Activated T-cell treated with anti-CD3 and anti-CD28 coated beads for 4 hours (primary cell): ENCODE data around the gene RIMKLB.

ENCODE experiments used
- DNase-seq: peaks from one replicate; pipeline ENCODE4 v3.0.0-alpha.2; 2020

Gene RIMKLB, protein sequence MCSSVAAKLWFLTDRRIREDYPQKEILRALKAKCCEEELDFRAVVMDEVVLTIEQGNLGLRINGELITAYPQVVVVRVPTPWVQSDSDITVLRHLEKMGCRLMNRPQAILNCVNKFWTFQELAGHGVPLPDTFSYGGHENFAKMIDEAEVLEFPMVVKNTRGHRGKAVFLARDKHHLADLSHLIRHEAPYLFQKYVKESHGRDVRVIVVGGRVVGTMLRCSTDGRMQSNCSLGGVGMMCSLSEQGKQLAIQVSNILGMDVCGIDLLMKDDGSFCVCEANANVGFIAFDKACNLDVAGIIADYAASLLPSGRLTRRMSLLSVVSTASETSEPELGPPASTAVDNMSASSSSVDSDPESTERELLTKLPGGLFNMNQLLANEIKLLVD

DNA sequence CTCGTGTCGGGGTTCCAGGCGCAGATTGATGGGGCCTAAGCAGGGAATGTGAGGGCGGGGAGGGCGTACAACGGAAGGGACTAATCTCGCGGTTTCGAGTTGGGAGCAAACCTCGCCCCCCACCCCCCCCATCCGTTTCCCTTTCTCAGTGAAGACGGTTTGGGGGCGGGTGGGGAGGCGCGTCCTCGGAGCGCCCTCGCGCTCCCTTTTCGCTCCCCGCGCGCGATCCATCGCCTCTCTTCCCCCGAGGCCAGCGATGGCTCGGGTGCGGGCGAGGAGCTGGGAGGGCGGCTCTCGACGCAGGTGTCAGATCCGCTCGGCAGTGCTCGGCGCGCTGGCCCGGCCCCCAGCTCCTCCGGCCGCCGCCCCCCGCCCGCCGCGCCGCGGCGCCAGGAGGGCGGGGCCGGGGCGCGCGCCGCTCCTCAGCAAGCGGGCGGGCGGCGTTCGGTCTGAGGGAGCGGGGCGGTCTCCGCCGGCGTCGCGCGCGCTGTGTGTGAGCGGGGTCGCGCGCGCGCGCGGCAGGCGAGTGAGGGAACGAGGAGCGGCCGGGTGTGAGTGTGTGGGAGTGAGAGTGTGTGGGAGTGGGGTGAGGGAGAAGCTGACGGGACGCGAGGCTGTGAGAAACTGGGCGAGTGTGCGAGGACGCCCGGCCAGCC, at the start of gene RIMKLB:
TSS of gene RIMKLB (plus strand) at position 516 of the 656 bp plus-strand sequence. CDS start 15,876 bp downstream, outside the sequence.
- peak; percentile 86 for DNase-seq

DNA sequence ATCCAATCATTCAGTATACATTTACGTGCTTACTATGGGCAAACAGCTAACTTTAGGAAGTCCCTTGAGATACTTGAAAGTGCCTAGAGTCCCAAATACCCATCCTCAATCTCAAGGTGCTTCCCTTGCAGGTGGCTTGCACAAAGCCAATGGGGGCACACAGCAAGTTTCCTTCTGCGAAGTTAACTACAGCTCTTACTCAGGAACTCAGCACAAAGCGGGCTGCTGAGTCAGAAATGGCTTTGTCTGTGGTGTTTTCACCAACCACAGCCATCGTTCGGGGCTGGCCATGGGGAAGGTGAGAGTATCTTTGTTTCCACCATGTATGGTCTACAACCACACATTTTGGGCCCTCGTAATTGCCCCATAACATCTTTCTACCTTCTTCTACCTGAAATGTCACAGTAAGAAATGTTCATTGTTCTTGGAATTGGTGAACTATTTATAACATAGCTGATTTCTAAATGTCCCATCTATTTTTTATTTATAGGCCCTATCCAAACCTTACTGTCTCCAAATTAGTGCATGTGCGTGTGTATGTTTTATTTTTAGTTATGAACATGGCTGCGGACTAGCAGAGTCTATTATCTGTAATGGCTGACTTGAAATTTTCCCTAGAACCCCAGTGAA, 49.1 kb upstream of the RIMKLB start:
- peak; percentile 7 for DNase-seq

DNA sequence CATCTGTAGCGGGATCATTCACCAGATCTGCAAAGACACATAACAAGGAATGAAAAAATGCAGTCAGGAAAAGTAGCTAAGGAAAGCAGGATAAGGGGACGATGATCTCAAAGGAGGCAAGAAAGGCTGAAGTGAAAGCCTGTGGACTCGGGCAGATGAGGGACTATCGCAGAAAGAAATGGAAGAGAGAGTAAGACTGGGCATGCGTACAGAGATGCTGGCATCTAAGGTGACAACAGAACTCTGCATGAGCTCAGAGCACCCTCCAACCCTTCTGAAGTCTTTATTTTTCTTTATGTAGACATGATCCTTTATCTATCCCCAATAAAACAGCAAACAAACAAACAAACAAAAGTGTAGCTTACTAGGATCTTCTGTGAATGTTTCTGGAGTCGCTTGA, 42.4 kb upstream of the RIMKLB start:
- DNase-seq = no peak

DNA sequence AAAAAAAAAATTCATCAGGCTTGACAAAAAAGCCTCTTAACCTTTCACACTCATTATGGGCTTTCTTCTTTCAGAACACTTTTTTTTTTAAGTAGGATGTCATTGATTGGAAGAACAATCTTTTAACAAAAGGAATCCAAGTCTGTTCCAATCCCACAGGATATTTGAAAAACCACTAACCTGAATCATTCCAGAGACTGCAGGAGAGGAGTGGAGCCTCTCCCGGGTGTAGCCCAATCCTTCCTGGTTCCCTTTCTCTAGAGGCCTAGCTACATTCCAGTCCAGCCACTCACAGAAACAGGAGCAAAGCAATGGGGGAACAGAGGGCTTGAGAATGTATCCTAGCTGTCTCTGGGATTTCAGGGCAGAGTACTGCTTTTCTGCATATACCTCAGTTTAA, 39.4 kb upstream of the RIMKLB start:
- no peak for DNase-seq

DNA sequence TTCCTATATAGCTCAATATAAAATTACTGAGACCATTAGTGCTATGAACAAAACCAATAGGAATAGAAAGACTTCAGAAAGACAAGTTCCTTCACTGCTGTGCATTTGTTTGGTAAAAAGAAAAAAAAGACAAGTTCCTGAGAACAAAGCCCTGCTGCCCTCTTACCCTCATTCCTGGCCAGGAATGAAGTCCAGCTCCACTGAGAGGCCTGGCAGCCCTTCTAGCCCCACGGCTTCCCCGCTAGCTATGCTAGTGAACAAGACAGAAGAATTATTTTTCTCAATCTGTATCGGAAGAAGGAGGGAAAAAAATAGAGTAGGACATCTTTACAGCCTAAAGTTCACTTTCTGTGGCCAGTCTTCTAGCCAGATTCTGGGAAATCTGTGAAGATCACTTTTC, 36.8 kb upstream of the RIMKLB start:
- no peak for DNase-seq

DNA sequence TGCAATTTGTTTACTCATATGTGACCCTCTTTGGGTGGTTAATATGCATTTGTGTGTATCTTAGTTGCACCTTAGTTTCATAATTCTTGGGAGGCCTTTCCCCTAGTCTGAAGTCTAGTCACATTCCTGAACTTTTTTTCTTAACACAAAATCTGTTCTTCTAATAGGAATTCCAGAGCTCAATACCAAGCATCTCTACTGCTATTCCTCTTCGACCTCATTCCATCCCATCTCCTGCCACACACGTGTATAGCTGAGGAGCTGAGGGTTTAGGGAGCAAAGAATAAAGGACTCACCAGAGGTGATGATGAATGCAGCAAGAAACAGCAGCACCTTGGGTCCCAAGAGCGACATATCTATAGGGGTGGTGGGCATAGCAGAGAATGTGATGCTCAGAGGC, 36.0 kb upstream of the RIMKLB start:
- DNase-seq = no peak

DNA sequence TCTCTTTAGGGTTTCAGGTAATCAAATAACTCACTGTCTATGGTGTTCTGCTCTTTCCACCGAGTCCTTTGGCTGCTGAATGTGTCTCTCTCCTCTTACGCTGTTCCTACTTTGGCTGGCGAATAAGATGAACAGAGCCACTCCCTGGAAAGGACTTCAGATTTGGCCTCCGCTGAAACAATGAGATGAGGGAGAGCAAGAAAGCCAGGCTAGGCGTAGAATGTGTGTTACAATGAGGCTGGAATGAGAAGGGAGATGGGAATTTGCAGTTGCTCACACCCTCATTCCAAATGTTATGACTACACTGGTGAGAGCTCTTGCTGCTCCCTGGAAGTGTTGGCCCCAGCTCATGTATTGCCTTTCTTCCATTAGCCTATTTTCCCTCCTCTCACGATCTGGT, 35.2 kb upstream of the RIMKLB start, which contains the start of gene MFAP5:
TSS of gene MFAP5 (minus strand) at position 234 of the 400 bp plus-strand sequence. CDS start 722 bp downstream, outside the sequence.
- no peak for DNase-seq

DNA sequence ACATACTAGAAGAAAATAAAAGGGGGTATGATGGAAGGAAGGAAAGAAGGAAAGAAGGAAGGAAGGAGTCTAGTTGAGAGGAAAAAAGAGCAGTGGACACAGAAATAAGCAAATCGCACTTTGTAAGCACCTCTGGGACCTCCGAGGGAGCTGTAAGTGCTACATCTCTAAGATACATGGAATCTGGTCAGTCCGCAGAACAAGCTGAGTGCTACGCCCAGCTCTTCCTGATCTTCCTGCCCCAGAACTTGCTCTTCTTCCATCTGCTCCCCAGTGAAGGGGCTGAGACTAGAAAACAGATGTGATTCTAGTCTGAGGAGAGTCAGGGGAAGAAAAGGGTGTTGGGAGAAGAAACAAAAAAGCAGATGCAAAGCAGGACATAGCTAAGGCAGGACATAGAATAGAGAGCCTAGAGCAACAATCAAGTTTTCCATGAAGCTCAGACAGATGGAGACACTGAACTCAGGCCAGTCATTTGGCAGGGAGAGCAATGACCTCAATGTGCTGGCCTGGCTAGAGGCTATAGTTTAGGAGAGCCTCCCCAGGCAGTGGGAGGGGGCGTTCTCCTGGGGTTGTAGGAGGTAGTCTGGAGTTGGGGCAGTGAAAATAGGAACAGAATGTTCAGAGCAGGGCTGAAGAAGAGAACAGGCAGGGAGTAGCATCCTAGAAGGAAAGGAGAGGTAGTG, 33.4 kb upstream of the RIMKLB start:
- no peak for DNase-seq

DNA sequence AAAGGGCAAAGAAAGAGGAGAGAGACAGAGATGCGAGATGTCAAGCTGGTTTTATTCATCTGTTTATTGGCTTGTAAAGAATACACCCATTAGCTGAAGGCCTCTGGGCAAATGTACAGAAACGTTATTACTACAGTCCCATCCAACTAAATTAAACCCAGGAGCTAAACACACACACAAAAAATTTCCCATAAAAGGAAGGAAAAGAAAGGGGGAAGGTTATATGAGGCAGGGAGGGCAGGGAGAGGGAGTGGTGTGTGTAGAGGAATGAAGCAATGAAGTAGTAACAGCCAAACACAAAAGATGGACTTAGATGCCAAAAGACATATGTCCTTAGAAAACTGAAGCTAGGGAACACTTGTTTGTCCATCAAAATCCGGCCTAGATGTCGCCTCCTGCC, 32.0 kb upstream of the RIMKLB start:
- no peak for DNase-seq

DNA sequence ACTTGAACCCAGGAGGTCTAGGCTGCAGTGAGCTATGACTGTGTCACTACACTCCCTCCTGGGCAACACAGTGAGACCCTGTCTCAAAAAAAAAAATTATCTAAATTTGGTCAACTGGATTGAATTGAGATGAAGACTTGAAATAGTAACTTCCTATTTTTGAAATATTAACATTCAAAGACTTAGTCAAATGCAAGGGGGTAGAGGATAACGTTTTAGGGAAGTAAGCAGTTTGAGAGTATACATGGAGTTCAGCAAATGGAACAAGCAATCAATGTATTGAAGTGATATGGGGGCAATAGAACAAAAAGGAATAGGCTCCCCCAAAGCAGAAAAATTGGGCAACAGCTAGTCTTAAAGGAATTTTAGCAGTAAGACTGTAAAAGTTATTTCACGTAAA, 30.5 kb upstream of the RIMKLB start:
- no peak for DNase-seq

DNA sequence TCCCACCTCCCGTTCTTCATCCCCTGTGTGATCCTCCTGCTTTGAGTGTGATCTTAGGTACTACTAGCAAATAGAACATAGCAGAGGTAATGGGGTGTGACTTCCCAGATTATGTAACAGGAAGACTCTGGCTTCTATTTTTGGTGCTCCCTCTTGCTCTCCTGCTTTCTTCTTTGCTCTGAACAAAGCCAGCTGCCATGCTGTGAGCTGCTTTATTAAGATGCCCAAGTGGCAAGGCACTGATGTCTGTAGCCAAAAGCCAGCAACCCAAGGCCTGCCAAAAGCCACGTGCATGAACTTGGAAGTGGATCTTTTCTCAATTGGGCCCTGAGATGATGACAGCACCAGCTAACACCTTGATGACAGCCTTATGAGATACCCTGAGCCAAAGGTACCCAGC, 29.4 kb upstream of the RIMKLB start:
- DNase-seq = no peak

DNA sequence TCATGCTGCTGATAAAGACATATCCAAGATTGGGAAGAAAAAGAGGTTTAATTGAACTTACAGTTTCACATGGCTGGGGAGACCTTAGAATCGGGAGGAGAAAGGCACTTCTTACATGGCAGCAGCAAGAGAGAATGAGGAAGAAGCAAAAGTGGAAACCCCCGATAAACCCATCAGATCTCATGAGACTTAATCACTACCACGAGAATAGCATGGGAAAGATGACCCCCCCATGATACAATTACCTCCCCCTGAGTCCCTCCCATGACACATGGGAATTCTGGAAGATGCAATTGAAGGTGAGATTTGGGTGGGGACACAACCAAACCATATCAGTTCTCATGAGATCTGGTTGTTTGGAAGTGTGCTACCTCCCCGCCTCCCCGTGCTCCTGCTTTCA, 25.4 kb upstream of the RIMKLB start:
- DNase-seq = no peak

DNA sequence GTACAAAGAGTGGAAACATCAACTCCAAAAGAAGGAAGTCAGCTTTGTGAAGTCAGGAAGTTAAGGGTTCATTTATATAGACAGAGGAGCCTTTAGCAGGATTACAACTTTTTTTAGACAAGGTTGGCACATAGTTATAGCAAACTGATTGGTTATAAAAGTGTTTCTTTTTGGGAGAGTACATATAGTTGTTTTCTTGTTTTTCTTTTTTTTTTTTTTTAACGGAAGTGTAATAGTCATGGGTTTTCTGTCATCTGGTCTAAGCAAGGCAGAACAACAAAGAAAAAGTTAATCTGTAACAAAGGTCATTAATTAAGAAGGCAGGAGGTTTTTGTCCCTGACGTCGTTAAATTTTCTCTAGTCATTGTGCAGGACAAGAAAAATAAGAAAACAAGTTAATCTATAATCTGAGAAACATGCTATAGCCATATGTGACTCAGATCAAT, 22.2 kb upstream of the RIMKLB start:
- no peak for DNase-seq

DNA sequence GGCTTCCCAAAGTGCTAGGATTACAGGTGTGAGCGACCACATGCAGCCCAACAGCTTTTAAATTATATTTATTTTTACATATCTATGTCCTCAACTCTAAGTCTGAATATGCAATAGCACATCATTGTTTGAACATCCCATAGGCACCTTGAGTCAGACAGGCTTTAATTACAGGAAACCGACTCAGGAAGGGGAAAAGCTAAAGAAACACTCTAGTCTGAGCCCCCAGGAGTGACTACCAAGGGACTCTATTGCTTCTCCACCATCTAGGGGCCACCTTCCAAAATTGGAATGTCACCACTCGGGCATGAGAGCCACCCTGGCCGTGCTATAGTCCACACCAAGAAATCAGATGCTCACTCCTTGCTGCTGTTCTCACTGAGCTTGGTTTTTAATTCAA, 21.1 kb upstream of the RIMKLB start:
- DNase-seq = no peak

DNA sequence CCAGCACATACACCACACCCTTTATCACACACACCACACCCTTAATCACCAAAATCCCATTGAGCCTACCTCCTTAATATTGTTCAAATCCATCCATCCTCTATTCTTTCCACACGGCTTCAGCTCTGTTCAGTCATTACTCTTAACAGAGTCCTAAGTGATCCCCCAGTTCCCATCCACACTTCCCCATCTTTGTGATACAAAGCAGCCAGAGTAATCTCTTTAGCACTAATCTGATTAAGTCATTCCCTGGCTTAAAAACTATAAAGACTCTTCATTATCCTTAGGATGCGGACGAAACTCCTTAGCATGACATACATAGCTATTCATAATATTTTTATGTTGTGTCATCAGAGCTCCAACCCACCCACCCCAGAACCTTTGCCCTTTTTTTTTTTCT, 20.4 kb upstream of the RIMKLB start:
- no peak for DNase-seq

DNA sequence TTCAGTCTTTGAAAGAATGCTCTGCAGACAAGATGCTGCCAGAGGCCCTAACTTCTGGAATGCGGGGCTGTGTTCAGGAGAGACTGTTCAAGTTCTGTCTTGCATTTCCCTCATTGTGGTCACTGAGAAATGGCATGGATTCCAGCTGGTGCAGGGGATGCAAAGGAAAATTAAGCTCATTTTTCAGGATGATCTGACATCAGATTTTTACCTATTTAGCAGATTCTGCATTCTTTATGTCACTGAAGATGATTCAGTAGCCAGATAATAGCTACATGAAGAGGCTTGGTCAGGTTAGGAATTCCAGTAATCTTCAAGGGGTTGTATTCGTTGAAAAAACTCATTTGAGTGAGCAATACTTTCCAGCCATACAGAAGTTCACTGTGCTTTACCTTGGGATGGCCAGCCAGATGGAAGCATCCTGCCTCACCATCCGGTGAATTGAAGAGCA, 19.1 kb upstream of the RIMKLB start:
- no peak for DNase-seq

DNA sequence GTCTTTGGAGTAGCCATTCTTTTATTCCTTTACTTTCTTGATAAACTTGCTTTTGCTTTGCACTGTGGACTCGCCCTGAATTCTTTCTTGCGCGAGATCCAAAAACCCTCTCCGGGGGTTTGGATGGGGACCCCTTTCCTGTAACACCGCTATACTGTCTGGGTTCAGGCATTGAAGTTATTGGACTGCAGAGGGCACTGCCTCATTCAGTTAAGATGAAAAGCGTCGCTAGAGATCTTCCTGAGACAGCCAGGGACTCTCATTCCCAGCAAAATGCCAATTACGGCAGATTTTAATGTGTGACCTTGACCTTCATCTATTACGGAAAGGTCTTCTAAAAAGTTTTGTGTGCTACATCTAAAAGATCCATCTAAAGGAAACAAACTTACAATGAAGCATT, 17.3 kb upstream of the RIMKLB start:
- no peak for DNase-seq

DNA sequence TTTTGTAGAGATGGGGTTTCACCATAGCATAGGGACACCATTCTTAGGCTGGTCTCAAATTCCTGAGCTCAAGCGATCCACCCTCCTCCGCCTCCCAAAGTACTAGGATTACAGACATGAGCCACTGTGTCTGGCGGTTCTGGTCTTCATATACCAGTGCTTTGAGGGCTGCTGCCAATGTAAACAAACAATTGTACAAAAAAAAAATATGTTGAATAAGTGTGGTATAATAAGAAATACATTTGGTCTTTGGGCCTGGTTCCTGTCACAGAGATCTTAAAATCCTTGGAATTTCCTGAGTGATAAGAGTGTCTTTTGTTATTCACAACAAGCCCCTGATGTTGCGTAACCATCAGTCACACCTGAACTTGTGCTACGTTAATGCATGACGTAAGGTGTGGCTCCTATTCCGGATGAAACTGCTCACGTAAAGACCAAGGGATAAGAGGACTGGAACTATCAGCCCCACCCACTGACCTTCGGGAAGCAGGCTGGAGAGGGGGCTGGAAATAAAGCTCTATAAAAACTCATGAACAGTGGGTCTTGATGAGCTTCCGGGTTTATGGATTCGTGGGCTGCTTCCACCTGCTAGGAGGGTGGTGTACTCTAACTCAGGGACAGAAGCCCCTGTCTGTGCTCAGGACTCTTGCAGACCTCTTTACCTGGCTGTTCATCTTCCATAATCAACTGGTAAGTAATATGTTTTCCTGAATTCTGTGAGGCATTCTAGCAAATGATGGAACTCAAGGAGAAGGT, 16.5 kb upstream of the RIMKLB start:
- DNase-seq = no peak

DNA sequence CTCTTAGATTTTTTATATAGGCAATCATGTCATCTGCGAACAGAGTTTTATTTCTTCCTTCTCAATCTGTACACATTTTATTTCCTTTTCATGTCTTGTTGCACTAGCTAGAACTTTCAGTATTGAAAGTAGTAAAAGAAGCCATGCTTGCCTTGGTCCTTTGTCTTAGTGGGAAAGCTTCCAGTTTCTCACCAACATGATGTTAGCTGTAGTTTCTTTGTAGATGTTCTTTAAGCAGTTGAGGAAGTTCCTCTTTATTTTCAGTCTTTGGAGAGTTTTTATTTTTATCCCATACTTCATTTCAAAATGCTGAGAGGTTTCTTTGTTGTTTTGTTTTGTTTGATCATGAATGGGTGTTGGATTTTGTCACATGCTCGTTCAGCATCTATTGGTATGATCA, 12.7 kb upstream of the RIMKLB start:
- no peak for DNase-seq

DNA sequence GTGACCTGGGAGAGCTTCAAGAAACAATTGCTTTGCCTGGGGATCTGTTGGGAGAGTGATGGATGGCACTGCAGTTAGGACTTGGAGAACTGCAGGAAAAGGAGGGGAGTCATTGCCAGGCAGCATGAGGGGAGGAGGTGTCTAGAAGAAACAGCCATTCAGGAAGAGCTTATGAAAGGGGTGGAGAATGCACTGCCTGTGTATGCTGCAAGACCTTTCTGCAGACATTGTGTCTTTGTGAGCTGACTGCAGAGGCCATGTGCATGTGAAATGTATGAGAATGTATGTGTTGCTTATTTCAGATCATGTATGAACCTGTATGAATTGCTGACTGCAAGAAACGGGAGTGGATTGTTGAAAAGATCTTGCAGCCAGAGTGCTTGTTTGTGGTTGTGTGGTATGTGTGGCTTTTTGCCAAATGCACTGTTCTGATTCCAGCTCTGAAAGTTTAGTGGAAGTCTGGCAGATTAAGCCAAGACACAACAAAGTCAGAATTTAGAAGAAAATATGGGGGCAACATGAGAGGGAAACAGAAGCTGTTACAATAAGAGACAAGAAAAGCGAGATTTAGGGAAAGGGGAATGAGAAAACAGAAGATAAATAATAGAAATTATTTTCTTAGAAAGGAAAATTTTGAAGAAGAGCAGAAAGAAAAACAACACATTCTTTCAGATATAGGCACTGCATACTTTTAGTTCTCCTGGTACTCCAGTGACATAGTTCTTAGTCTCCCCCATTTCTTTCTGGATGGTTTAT, 9.8 kb upstream of the RIMKLB start:
- DNase-seq = no peak

DNA sequence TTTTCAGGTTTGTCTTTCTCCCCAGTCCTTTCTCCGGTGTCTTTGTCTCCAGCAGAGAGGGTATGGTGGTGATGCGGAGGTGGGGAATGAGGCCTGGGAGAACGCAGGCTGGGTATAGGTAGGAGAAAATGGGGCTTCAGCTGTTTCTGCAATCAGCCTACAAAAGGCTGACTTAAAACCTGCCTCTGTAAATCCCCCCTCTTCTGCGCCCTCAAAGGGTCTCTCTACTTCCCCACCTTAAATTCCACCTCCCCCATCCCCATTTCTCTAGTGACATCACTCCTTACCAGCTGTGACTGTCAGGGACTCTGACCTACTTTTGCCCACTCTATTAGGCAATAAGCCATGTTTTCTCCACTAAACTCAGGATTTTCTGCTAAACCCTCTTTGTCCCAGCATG, 8.1 kb upstream of the RIMKLB start:
- no peak for DNase-seq

DNA sequence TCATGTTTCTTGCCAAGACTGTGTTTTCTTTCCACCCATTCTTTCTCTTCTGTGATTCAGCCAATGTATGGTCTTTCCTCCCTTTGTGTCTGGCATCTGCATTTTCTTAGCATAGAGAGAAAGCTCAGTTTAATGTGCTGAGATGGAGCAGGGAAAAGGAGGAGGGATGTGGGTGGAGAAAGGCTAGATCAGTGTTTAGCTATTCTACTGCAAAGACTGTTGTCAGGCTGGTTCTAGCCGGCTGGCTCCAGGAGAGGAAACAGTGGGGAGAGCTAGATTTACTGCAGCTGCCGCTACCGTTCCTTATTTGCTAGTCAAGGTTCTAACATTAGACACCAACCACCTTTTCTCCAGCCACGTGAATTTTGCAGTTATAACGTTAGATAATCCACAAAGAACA, 5.2 kb upstream of the RIMKLB start:
- DNase-seq = no peak
